ENCODE measurements around the gene TRIM62.

GRCh38 chr1:33120436-33121231 lies 61.2 kb downstream of the TRIM62 start:
- TF ChIP-seq CTCF (IDR thresholded peaks at IDR 0.05; ENCODE audit: borderline replicate concordance, extremely low read depth, low read length, poor library complexity, severe bottlenecking), result no peak
- TF ChIP-seq EZH2 (IDR thresholded peaks at IDR 0.05; ENCODE audit: borderline replicate concordance, low read depth, low read length, severe bottlenecking), result no peak

All from DND-41 (cell line).